BJ (cell line): ENCODE measurements around the gene PKN3. TPM values are rescaled to one million over a fixed set of nuclear protein-coding genes. Genes with fewer than 3 reads are reported as not detected.

ENCODE experiments used
- CTCF ChIA-PET: fragments of 350-600 bp; formaldehyde crosslinking; extraction: SDS; loops from one replicate; lab custom pipeline; 2021; ENCODE audit warnings: antibody characterized with exemption, inconsistent platforms; lab: Yijun Ruan, JAX
- POLR2A ChIA-PET: fragments of 300-600 bp; sonication (Branson Sonifier 250); formaldehyde crosslinking; extraction: SDS; loops from one replicate; lab custom pipeline; 2021; ENCODE audit warnings: antibody characterized with exemption; lab: Charles Lee
- DNase-seq: peaks from one replicate; pipeline ENCODE4 v3.0.0-alpha.2; 2011; ENCODE audit warnings: low read depth
- H3K27me3 ChIP-seq: 2 replicates; pipeline ENCODE4 v1.6.0; 2011; ENCODE audit warnings: low read length; ENCODE audit not compliant: control insufficient read depth, insufficient read depth
- H3K36me3 ChIP-seq: 2 replicates; pipeline ENCODE4 v1.5.1; 2011; ENCODE audit warnings: low read length; ENCODE audit not compliant: control insufficient read depth, insufficient read depth
- H3K4me3 ChIP-seq: 2 replicates; pipeline ENCODE4 v1.5.1; 2011; ENCODE audit warnings: low read depth, mild to moderate bottlenecking, control low read depth, low read length
- polyA plus RNA-seq: library from polyadenylated mRNA; depleted of rRNA; stranded (reverse); fragments of >200 nt; gene quantifications from 2 replicates; pipeline ENCODE4 v1.2.3, GENCODE V29; 2011; rRNA removed
- small RNA-seq: library from RNA; depleted of rRNA; stranded (forward); fragments of <200 nt; gene quantifications from one replicate; pipeline ENCODE3, GENCODE V24; 2012; ENCODE audit warnings: low replicate concordance, low read depth; ENCODE audit not compliant: insufficient read length
- TF ChIP-seq, protein P1 (sequence below): IDR thresholded peaks from 2 replicates; pipeline ENCODE4 v1.5.1; 2011; ENCODE audit warnings: low read depth, mild to moderate bottlenecking, control low read depth, inconsistent platforms, low read length, moderate library complexity; ENCODE audit not compliant: insufficient read depth

PKN3 gene
- polyA plus RNA-seq, 1 experiment: 3.4 TPM

DNA sequence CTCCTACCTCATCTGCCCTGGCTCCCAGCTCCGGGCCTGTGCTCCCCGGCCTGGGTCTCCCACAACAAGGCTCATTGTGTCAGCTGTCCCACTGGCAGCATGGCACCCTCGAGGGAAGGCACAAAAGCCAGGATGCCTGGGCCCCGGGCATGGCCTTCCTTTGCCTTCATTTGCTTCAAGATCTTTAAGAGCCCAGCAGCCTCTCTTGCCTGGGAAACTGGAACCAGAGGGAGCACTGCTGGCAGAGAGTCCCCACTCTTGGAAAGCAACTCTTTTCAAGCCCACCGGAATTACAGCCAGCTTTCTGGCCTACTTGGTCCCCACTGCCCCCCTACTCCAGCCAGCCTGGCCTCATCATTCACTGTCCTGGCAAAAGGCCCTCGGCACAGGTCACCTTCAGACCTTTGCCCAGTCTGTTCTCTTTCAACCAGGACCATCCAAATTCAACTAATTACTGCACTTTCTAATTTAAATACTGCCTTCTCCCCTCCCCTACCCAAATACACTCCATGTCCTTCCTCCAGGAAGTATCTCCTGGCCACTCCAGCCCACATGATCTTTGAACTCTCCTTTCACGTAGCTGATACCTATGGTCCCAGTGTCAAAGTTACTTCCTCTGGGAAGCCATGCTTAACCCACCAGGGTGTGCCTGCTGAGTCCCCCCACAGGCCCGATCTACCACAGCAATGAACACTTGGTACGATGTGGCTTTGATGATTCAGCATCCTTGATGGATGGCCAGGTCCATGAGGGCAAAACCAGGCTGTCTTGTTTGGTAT, 60.6 kb downstream of the PKN3 start:
- no peak overlapping the region for H3K4me3 ChIP-seq
- TF ChIP-seq, protein P1, sequence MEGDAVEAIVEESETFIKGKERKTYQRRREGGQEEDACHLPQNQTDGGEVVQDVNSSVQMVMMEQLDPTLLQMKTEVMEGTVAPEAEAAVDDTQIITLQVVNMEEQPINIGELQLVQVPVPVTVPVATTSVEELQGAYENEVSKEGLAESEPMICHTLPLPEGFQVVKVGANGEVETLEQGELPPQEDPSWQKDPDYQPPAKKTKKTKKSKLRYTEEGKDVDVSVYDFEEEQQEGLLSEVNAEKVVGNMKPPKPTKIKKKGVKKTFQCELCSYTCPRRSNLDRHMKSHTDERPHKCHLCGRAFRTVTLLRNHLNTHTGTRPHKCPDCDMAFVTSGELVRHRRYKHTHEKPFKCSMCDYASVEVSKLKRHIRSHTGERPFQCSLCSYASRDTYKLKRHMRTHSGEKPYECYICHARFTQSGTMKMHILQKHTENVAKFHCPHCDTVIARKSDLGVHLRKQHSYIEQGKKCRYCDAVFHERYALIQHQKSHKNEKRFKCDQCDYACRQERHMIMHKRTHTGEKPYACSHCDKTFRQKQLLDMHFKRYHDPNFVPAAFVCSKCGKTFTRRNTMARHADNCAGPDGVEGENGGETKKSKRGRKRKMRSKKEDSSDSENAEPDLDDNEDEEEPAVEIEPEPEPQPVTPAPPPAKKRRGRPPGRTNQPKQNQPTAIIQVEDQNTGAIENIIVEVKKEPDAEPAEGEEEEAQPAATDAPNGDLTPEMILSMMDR: no peak
- no peaks in the 10 kb centered on the region for H3K27me3 ChIP-seq
- POLR2A ChIA-PET: no interaction called here
- CTCF ChIA-PET: interaction anchor here (1.2 kb wide), 1 partner anchor 28 kb away, joined by 3 read pairs; no protein-coding TSS in a partner anchor
- no peak for DNase-seq
- H3K36me3 ChIP-seq: peaks cover 4% of the 10 kb centered on the region; the same call in 1 of the 2 replicates

DNA sequence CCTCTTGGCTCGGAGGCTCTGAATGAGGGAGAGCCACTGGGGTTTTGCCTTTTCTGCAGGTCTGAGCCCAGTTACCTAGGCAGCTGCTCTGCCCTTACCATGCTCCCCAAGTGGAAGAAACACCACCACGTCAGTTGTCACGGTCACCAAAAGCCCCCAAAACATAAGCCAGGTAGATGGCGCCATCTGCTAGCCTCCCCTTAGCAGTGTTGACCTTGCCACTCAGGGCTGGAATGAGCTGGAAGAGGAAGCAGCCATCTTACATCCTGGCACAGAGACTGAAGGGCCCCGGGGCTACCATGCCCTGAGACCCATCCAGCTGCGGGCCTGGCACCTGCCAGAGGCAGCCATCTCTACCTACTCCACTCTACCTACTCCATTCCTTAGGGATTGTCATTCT, 62.1 kb downstream of the PKN3 start:
- ChIA-PET POLR2A (interaction anchor here (0.7 kb wide), 1 partner anchor 317 kb away, joined by 4 read pairs; no protein-coding TSS in a partner anchor), CTCF (no interaction called here)
- Histone ChIP-seq H3K4me3 (no peak overlapping the region), H3K36me3 (peaks cover 5% of the 10 kb centered on the region), H3K27me3 (no peaks in the 10 kb centered on the region)
- no peak for DNase-seq
- TF ChIP-seq, protein P1: no peak

- Histone ChIP-seq H3K36me3 (peaks cover 5% of the 10 kb centered on the region), H3K4me3 (no peak overlapping the region), H3K27me3 (no peaks in the 10 kb centered on the region)
- no peak for DNase-seq
- ChIA-PET POLR2A (no interaction called here), CTCF (no interaction called here)
- TF ChIP-seq, protein P1: no peak
Measured at GRCh38 chr9:128765499-128765898, 63.2 kb downstream of the PKN3 start.

GRCh38 chr9:128768606-128769005, 66.3 kb downstream of the PKN3 start:
- TF ChIP-seq, protein P1: no peak
- no peak for DNase-seq
- ChIA-PET POLR2A (no interaction called here), CTCF (interaction anchor here (1.0 to 1.2 kb wide), 2 partner anchors 23 to 35 kb away, joined by 3 to 4 read pairs; no protein-coding TSS in a partner anchor)
- Histone ChIP-seq H3K4me3 (no peak overlapping the region), H3K27me3 (no peaks in the 10 kb centered on the region), H3K36me3 (peaks cover 3% of the 10 kb centered on the region)

Small RNA genes within 50 kb of the gene (small RNA-seq; reads per million reads assigned to genes)
- gene RF00017 (not detected), gene RN7SL560P (not detected)

Other genes with a start within 250 kb of the PKN3 start
- gene ODF2, start 246.5 kb upstream of the PKN3 start, polyA plus RNA-seq: 16.3 and 21.5 TPM in 2 replicates
- gene GLE1, start 197.8 kb upstream of the PKN3 start, polyA plus RNA-seq: 22.0 and 25.0 TPM in 2 replicates
- 201 and 317 TPM in 2 replicates for gene SPTAN1, start 149.9 kb upstream of the PKN3 start, polyA plus RNA-seq
- 22.0 and 50.4 TPM in 2 replicates for gene DYNC2I2, start 45.7 kb upstream of the PKN3 start, polyA plus RNA-seq
- gene SET, start 13.3 kb upstream of the PKN3 start, polyA plus RNA-seq: 51.6 and 130 TPM in 2 replicates
- gene ZDHHC12, start 21.6 kb downstream of the PKN3 start, polyA plus RNA-seq: 41.6 and 60.0 TPM in 2 replicates
- gene ZER1, start 69.4 kb downstream of the PKN3 start, polyA plus RNA-seq: 41.4 and 64.5 TPM in 2 replicates
- gene TBC1D13, start 84.8 kb downstream of the PKN3 start, polyA plus RNA-seq: 21.2 and 31.9 TPM in 2 replicates
- 13.3 and 20.7 TPM in 2 replicates for gene ENDOG, start 116.0 kb downstream of the PKN3 start, polyA plus RNA-seq
- gene SPOUT1, start 127.3 kb downstream of the PKN3 start, polyA plus RNA-seq: 23.7 and 45.8 TPM in 2 replicates
- 4.9 and 5.6 TPM in 2 replicates for gene KYAT1, start 179.4 kb downstream of the PKN3 start, polyA plus RNA-seq
- gene LRRC8A, start 179.6 kb downstream of the PKN3 start, polyA plus RNA-seq: 29.6 and 56.2 TPM in 2 replicates
- gene PHYHD1, start 218.5 kb downstream of the PKN3 start, polyA plus RNA-seq: 15.6 and 18.6 TPM in 2 replicates
- gene DOLK, start 245.1 kb downstream of the PKN3 start, polyA plus RNA-seq: 37.2 and 47.0 TPM in 2 replicates
- gene NUP188, start 245.2 kb downstream of the PKN3 start, polyA plus RNA-seq: 34.9 and 49.2 TPM in 2 replicates